ENCODE data around the gene FNBP1L. TPM values are rescaled to one million over a fixed set of nuclear protein-coding genes. Genes with fewer than 3 reads are reported as not detected.

Gene FNBP1L
- 10 to 100 TPM in 11 of 12 donors, not detected in 1; 39.0 to 81.0 (median 57.5) TPM for polyA plus RNA-seq (ENCODE audit: insufficient read length in 12 of 12)
- long read RNA-seq, donor 1, partial matches to known transcripts, result 34 of 37 reads
- long read RNA-seq, donor 1, other reads (novel, unspliced or antisense), result 0 of 37 reads
- long read RNA-seq, donor 2, partial matches to known transcripts, result 13 of 15 reads
- long read RNA-seq, donor 2, other reads (novel, unspliced or antisense), result 0 of 15 reads
- long read RNA-seq, donor 3, full-length matches to known transcripts, result 4 of 4 reads
- long read RNA-seq, donor 3, partial matches to known transcripts, result 0 of 4 reads
- long read RNA-seq, donor 3, other reads (novel, unspliced or antisense), result 0 of 4 reads
- long read RNA-seq, donor 4, partial matches to known transcripts, result 15 of 16 reads
- long read RNA-seq, donor 4, other reads (novel, unspliced or antisense), result 0 of 16 reads
- long read RNA-seq, donor 5, full-length matches to known transcripts, result 19 of 37 reads
- long read RNA-seq, donor 5, partial matches to known transcripts, result 18 of 37 reads
- long read RNA-seq, donor 5, other reads (novel, unspliced or antisense), result 0 of 37 reads
- long read RNA-seq, donor 6, partial matches to known transcripts, result 6 of 8 reads
- long read RNA-seq, donor 6, other reads (novel, unspliced or antisense), result 0 of 8 reads
- long read RNA-seq, donor 7, partial matches to known transcripts, result 5 of 6 reads
- long read RNA-seq, donor 7, other reads (novel, unspliced or antisense), result 0 of 6 reads
- long read RNA-seq, donor 8, full-length matches to known transcripts, result 10 of 30 reads
- long read RNA-seq, donor 8, partial matches to known transcripts, result 20 of 30 reads
- long read RNA-seq, donor 8, other reads (novel, unspliced or antisense), result 0 of 30 reads
- long read RNA-seq, donor 9, full-length matches to known transcripts, result 5 of 18 reads
- long read RNA-seq, donor 9, partial matches to known transcripts, result 13 of 18 reads
- long read RNA-seq, donor 9, other reads (novel, unspliced or antisense), result 0 of 18 reads
- long read RNA-seq, donor 10, partial matches to known transcripts, result 7 of 13 reads
- long read RNA-seq, donor 10, other reads (novel, unspliced or antisense), result 0 of 13 reads
- long read RNA-seq, donor 11, full-length matches to known transcripts, result 5 of 23 reads
- long read RNA-seq, donor 11, partial matches to known transcripts, result 18 of 23 reads
- long read RNA-seq, donor 11, other reads (novel, unspliced or antisense), result 0 of 23 reads

DNA sequence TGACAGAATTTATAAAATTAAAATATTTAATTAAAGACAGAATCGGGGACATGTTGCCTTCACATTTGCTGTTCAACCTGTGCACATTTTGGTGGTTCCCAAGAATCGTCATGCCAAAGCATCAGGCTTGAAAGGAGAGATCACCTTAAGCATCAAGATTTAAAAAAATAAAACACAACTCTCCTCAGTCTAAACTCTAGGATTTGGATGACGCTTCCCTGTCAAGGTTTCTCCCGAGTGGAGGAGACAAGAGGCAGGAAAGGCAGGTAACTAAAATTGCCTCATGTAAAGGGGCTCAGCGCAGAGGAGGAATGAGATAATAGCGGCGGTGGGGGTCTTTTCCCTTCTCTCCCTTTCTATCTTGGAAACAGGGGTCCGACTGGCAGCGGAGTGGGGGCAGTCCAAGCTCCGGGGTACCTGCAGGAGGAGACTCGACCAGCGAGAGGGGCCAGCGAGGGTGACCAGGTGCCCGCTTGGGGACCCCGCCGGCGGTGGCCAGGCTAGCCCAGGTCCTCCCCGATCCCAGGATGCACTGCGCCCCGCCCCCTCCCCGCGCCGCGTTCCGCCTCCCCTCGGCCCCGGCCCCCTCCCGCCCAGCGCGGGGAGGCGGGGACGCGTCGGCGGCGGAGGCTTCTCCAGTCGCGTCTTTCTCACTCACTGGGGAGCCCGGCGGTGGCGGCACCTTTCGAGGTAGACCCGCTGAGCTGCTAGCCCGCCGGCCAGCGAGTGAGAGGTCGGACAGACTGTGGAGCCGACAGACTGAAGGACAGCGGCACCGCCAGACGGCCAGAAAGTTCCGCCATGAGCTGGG is at the start of gene FNBP1L:
FNBP1L (plus strand) TSS at position 638 of the 811 bp plus-strand sequence; CDS start at position 802, 164 bp downstream.
- peak; percentile 83 for DNase-seq

DNA sequence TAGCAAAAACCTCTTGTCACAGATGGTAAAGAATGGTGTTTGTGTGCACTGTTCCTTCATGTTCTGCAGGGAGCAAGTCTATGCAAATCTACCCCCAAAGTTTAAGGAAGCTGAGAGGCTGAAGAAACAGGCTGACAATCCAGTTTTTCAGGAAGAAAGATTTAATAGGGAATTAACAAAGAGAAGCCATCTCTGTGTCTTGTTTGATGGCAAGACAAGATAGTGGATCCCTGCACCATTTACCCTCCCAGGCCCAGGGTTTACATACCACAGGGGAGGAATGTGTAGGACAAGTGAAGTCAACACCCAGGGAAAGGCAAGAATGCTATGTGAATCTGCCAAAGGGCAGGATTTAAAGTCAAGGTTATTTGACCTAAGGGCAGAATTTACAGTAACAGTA is 48.1 kb upstream of the FNBP1L start:
- DNase-seq, result no peak

DNA sequence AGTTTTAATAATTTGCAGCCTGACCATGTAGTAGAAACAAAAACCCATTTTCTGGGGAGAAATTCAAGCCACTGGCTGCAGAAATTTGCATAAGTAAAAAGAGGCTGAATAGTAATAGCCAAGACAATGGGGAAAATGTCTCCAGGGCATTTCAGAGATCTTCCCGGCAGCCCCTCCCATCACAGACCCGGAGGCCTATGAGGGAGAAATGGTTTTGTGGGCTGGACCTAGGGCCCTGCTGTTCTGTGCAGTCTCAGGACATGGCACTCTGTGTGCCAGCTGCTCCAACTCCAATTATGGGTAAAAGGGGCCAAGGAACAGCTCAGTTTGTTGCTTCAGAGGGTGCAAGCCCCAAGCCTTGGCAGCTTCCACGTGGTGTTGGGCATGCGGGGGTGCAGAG is 39.7 kb upstream of the FNBP1L start:
- DNase-seq, result no peak

DNA sequence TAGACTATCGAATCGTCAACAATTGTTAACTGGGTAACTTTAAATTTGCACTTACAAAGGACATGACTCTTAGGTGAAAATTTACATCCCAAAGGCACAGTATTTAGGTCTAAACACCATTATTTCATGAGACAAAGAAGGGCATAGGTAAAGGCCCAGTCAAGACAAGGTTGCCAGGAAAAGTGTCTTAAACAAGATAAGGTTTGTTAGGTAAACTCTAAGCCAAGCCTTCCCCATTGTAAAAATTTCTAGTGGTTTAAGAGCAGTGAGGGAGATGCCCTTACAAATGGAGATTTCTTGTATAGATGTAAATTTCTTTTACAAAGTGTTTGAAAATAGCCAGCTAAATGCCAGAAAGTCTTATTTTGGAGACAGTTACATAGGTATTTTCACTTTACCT is 36.9 kb upstream of the FNBP1L start:
- DNase-seq, result no peak

DNA sequence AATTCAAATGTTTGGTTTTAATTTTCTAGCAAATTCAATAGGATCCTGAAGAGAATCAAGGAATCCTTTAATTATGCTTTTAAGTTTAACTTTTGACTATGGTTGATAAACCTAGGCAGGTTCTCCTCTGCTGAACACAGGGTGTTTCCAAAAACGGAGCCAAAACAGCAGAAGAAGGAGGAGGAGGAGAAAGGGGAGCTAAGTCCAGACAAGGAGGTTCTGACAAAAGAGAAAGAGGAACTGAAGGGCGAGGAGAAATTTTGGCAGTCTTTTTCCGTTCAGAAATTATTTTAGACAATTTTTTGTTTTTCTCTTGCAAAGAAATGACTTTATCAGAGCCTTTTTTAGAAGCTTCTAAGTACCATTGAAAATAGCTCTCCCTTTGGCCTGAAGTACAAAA is 33.2 kb upstream of the FNBP1L start:
- no peak for DNase-seq

DNA sequence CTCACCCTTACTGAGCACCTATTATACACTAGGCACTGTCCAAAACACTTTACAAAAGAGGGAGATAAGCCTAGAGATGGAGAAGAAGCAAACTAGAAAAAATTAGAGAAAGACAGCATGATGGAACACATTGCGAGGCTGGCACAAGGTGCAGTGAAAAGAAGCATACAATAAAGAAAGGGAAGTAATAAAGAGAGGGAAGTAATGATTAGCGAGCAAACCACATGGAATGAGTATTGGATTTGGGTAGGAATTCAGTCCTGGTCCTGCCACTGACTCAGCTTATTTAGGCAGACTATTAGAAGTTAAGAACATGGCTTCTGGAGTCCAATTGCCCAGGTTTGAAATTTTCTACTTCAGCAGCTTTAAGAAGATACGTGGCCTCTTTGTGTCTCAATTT is 32.6 kb upstream of the FNBP1L start:
- DNase-seq, result no peak

DNA sequence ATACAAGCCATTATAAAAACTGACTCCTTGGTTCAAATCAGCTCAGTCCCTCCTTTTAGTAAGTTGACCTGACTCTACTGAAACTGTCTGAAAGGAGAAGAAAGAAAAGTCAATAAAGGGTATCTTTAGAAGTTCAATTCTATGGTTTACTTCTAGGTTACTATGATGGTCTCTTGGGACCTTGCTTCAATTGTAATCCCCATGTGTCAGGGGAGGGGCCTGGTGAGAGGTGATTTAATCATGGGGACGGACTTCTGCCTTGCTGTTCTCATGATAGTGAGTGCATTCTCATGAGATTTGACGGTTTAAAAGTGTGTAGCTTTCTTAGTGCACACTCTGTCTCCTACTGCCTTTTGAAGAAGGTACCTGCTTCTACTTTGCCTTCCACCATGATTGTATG is 31.7 kb upstream of the FNBP1L start:
- DNase-seq, result no peak

DNA sequence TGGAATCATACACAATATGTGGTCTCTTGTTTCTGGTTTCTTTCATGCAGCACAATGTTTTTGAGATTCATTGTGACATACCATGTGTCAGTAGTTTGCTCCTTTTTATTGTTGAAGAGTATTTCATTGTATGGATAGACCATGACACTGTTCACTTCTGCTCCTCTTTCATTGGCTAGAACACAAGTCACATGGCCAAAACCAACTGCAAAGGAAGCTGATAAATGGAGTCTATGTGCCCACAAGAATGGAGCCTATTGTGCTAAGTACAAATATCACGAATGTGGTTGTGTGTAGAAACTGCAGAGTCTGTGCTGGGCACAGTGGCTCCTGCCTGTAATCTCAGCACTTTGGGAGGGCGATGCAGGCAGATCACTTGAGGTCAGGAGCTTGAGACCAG is 28.6 kb upstream of the FNBP1L start:
- DNase-seq, result no peak

DNA sequence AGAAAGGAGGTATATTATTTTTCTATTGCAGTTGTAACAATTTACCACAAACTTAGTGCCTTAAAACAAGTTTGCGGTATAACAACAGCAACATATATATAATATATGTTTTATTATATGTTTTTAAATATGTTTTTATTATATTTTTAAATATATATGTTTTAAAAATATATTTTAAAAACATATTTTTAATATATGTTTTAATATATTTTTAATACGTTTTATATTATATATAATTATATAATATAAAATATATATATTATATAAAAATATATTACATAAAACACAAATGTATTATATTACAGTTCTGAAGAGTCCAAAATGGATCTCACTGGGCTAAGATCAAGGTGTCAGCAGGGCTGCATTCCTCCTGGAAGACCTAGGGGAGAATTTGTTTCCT is 27.5 kb upstream of the FNBP1L start:
- no peak for DNase-seq

DNA sequence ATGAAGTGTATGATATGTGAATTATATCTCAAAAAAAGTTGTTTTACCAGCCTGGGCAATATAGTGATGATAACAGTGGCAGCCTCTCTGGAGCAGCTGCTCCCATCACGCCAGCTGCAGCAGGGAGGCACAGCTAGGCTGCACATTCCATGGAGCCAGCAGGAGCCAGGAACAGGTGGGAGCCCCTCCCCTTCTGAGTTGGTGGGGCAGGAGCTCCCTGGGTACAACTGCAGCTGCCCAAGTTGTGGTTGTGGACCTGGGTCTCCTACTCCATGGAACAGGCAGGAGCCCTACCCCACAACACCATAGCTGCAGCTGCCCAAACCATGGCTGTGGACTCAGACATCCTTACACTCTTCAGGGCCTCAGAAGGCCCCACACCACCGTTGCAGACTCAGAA is 21.7 kb upstream of the FNBP1L start:
- no peak for DNase-seq

DNA sequence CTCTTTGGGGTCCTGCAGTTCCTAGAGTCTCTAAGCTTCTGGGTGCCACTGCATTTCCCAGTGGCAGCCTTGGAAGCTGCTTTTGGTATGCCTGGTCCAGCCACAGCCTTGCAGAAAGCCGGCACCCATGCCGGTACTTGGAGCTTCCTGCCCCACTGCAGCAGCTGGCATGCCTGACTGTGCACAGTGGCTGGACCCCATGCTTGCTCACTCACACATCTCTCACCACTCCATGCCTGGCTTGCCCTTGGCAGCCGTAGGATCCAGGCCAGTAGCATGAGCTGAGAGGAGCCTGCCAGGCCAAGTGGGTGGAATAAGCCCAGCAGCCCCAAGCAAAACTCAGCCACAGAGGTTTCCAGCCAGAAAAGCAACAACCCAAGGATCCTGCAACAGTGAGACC is 20.3 kb upstream of the FNBP1L start:
- DNase-seq, result no peak

DNA sequence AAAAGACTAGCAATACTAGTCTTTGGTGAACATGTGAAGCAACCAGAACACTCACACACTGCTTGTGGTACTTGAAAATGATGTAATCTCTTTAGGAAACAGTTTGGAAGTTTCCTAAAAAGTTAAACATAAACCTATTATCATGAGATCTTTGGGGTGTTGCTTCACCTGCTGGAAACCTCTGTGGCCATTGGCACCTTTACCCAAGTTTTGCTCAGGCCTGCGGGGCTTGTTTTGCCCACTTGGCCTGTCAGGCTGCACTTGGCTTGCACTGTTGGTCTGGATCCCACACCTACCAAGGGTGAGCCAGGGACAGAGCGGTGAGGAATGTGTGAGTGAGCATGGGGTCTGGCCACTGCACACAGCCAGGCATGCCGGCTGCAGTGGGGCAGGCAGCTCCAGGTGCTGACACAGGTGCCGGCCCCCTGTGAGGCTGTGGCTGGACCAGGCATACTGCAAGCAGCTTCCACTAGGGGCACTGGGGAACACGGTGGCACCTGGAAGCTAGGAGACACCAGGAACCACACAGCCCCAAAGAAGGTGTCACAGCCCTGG is 14.4 kb upstream of the FNBP1L start:
- no peak for DNase-seq

DNA sequence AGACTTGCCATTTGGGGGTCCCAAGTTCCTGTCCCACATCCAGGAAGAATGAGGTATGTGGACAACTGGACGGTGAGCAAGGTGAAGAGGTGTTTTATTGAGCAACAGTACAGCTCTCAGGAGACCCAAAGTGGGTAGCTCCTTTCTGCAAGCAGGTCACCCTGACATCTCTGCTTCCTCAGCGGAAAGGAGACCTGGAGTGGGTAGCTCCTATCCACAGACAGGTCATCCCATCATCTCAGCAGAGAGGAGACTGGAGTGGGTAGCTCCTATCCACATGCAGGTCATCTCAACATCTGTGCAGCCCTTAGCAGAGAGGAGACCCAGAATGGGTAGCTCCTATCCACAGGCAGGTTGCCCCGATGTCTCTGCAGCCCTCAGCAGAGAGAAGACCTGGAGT is 13.8 kb upstream of the FNBP1L start:
- DNase-seq, result no peak

DNA sequence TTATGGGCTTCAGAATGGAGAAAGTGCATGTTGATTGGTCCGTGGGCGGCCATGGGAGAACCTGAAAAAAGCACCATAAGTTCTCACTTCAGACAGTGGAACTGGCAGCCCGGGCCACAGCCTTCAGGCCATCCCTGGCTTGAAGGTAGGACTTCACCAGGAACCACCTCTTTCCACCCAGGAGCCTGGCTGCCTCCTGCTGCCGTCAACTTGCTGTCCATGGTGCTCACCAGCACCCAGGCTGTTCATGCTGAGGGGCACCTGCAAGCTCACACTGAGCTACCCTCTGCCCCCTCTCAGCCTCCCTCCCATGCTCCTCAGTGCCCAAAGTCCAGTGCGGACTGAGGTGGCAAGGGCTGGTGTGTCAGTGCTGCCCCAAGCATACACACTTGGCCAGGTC is 12.9 kb upstream of the FNBP1L start:
- no peak for DNase-seq

DNA sequence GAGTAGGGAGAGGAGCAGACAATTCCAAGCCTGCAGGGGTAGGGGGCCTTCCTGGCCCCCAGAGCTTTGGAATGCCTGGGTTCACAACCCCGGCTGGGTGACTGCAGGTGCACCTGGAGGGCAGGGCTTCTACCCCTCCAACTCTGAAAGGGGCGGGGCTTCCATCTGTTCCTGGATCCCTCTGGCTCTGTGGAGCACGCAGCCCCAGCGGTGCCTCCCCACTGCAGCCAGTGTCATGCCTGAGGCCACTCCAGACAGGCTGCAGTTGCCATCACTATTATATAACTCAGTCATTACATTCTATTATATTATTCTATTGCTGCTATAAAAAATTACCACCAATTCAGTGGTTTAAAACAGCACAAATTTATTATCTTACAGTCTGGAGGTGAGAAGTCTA is 12.5 kb upstream of the FNBP1L start:
- no peak for DNase-seq

DNA sequence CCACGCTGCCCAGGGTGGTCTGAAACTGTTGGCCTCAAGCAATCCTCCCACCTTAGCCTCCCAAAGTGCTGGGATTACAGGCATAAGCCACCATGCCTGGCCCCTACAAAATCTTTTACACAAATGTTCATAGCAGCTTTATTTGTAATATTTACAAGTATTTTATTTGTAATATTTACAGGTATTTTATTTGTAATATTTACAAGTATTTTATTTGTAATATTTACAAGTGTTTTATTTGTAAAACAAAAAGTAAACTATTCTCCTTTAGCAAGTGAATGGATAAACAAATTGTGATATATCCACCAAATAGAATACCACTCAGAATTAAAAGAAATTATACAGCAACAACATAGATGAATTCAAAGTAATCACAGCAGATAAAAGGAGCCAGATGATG is 11.4 kb upstream of the FNBP1L start:
- DNase-seq, result no peak

DNA sequence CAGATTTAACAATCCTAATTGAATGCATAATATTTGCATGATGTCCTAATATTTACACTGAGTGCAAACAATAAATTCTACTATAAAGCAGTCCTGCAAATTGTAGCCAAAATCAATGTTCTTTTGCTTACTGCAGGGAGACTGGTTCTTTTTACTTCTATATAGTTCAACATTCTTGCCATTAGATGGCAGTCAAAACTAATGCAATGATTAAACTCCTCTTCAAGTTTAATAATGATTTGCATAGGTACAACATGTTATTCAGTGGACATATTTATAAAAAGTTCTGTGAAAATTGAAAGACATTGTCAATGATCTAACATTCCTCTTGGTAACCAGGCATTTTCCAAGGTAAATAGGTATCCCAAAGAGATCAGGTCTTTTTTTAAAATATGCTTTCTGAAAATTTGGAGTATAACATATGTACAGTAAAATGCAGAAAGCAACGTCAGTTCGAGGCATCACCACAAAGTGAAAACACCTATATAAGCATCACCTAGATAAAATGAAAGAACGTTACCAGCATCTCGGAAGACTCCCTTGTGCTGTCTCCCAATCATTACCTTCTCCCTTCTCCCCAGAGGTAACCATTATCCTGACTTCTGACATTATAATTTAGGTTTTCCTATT is 9.8 kb upstream of the FNBP1L start:
- DNase-seq, result peak; percentile 55

DNA sequence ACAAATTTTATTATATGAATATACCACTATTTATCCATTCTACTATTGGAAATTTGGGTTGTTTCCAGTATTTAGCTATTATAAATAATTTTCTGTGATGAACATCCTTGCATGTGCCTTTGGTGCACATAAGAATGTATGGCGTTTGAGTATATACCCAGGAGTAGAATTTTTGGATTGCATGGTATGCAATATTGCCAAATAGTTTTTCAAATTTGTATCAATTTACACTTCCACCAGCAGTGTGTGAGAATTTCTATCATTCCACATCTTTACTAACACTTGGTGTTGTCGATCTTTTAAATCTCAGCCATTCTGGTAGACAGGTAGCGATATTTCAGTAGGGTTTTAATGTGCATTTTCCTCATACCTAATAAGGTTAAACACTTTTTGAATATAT is 9.2 kb upstream of the FNBP1L start:
- DNase-seq, result no peak

DNA sequence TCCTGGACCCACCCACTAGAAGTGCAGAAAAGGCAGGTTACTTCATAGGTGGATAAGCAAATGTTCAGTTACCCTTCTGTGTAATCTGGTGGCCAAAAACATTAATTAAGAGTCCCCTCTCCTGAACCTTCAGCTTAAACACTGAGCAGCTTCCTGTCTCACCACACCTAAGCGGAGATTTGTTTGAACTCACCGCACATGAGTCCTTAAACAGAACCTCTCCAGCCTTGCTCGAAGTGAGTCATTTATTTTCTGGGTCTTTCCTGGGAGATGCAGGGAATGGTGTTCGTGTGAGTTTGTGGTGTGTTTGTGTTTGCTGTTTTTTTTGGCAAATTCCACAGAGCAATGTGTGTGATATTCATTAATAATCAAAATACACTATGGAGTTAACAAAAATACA is 7.6 kb upstream of the FNBP1L start:
- no peak for DNase-seq

DNA sequence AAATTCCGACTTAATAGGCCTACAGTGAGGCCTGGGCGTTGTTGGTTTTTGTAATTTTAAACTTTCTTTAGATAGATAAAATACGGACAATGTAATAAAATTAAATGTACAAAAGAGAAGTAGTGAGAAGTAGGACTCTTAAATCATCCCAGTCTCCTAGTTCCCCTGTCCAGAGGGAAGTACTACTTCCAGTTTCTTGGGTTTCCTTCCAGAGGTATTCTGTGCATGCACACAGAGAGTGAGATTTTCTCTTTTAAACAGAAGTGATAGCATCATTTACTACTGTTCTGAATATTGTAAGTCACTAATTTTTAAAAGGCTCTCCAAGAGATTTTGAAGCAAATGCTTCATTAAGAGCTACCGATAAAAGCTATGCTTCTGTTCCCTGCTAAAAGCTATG is 7.2 kb upstream of the FNBP1L start:
- no peak for DNase-seq

DNA sequence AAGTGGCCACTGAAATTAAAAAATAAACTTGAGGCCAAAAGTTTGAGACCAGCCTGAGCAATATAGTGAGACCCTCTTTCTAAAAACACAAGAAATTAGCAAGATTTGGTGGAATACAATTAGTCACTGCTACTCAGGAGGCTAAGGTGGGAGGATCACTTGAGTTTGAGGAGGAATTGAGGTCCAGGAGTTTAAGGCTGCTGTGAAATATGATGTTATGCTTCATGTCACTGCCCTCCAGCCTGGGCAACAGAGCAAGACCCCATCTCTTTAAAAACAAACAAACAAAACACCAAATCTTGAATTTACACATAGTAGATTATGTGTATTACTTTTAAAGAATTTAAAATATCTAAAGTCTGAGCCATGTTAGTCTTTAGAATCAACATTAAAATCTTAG is 6.3 kb upstream of the FNBP1L start:
- no peak for DNase-seq
